Smooth muscle cell (in vitro differentiated cells): ENCODE data around the gene HRNR. TPM values are rescaled to one million over a fixed set of nuclear protein-coding genes. Genes with fewer than 3 reads are reported as not detected.
"Not testable (repeated sequence)": the region's sequence is repeated elsewhere in the genome, so short reads cannot be mapped to it uniquely, and the experiment has no call there.

Experiments used
- DNase-seq: peaks from one replicate; lab custom pipeline; 2025; ENCODE audit not compliant: unreplicated experiment; lab: John Stamatoyannopoulos, UW
- H2AFZ ChIP-seq: fragments of 200-600 bp; sonication (generic); 2 replicates; pipeline ENCODE4 v1.6.0; 2016; ENCODE audit warnings: antibody characterized with exemption, low read depth, mild to moderate bottlenecking
- H3F3A ChIP-seq: fragments of 200-600 bp; sonication (generic); 2 replicates; pipeline ENCODE4 v1.6.0; 2017; ENCODE audit warnings: antibody characterized with exemption, low read depth
- H3K27ac ChIP-seq: fragments of 200-600 bp; sonication (generic); 2 replicates; pipeline ENCODE4 v1.5.1; 2016; ENCODE audit warnings: low read depth, mild to moderate bottlenecking
- H3K27me3 ChIP-seq: fragments of 200-600 bp; sonication (generic); 2 replicates; pipeline ENCODE4 v1.6.1; 2016; ENCODE audit warnings: low read depth, mild to moderate bottlenecking
- H3K36me3 ChIP-seq: fragments of 200-600 bp; sonication (generic); 2 replicates; pipeline ENCODE4 v1.5.1; 2016; ENCODE audit warnings: low read depth
- H3K4me1 ChIP-seq: fragments of 200-600 bp; sonication (generic); 2 replicates; pipeline ENCODE4 v1.5.1; 2016; ENCODE audit warnings: low read depth
- H3K4me2 ChIP-seq: fragments of 200-600 bp; sonication (generic); 2 replicates; pipeline ENCODE4 v1.6.0; 2016; ENCODE audit warnings: mild to moderate bottlenecking
- H3K4me3 ChIP-seq: fragments of 200-600 bp; sonication (generic); 2 replicates; pipeline ENCODE4 v1.5.1; 2016; ENCODE audit warnings: mild to moderate bottlenecking
- H3K79me2 ChIP-seq: fragments of 200-600 bp; sonication (generic); 2 replicates; pipeline ENCODE4 v1.6.0; 2016; ENCODE audit warnings: low read depth, mild to moderate bottlenecking
- H3K9ac ChIP-seq: fragments of 200-600 bp; sonication (generic); 2 replicates; pipeline ENCODE4 v1.6.0; 2016; ENCODE audit warnings: low read depth
- H3K9me3 ChIP-seq: fragments of 200-600 bp; sonication (generic); replicated peaks from 2 replicates; pipeline ENCODE4 v1.5.1; 2016; ENCODE audit warnings: low read depth
- H4K20me1 ChIP-seq: fragments of 200-600 bp; sonication (generic); 2 replicates; pipeline ENCODE4 v1.6.0; 2016; ENCODE audit warnings: low read depth
- CTCF ChIP-seq: fragments of 200-600 bp; sonication (generic); IDR thresholded peaks from 2 replicates; pipeline ENCODE4 v1.5.1; 2017; ENCODE audit warnings: borderline replicate concordance, mild to moderate bottlenecking, antibody characterized with exemption; ENCODE audit not compliant: insufficient read depth, poor library complexity, severe bottlenecking
- WGBS: methylation state at CpG from one replicate; pipeline ENCODE4 v1.1.7; 2016; ENCODE audit warnings: low lambda C conversion rate; 5-methylcytosine and 5-hydroxymethylcytosine counted together
- polyA plus RNA-seq: library from polyadenylated mRNA; unstranded; fragments of >200 nt; fragmentation: Nextera tagmentation; extraction: Ambion mirVana; gene quantifications from 2 replicates; pipeline ENCODE4 v1.2.1, GENCODE V29; 2016
- total RNA-seq: library from RNA; depleted of rRNA; stranded (reverse); fragments of >200 nt; gene quantifications from 2 replicates; pipeline ENCODE4 v1.2.3, GENCODE V29; 2014

The HRNR gene
- total RNA-seq, result not detected in 2 replicates
- not detected in 2 replicates for polyA plus RNA-seq

- no peaks in the 10 kb centered on the region for H3K79me2 ChIP-seq
Measured at GRCh38 chr1:152224093-152224492, at the start of gene HRNR. Gene HRNR (minus strand): TSS chr1:152224193. CDS start chr1:152223253, 940 bp downstream.

GRCh38 chr1:152256394-152256793, 32.4 kb upstream of the HRNR start:
- 82% methylated on average over 18 of the region's 21 CpGs for WGBS
- not testable (repeated sequence) for H4K20me1 ChIP-seq

More at GRCh38 chr1:152224093-152224492, at the start of gene HRNR:
- Histone ChIP-seq H3K36me3 (no peaks in the 10 kb centered on the region), H3K9ac (no peak within 1 kb of the TSS), H3K4me3 (no peak within 1 kb of the TSS), H3F3A (no peaks in the 10 kb centered on the region), H3K27ac (no peak within 1 kb of the TSS), H3K9me3 (peaks cover 6% of the 10 kb centered on the region), H3K4me1 (no peaks in the 10 kb centered on the region), H4K20me1 (no peaks in the 10 kb centered on the region), H3K4me2 (no peak within 1 kb of the TSS), H2AFZ (no peak within 1 kb of the TSS), H3K27me3 (no peaks in the 10 kb centered on the region)
- no peak for DNase-seq
- 43% methylated on average over 2 of the region's 2 CpGs for WGBS
- no peak for TF ChIP-seq CTCF

GRCh38 chr1:152252157-152252556, 28.2 kb upstream of the HRNR start:
- no peak for DNase-seq
- Histone ChIP-seq H3F3A (no peaks in the 10 kb centered on the region), H3K27ac (no peak overlapping the region), H3K4me3 (no peak overlapping the region), H3K9me3 (peaks cover 8% of the 10 kb centered on the region), H3K9ac (no peak overlapping the region), H3K27me3 (no peaks in the 10 kb centered on the region), H3K4me2 (no peak overlapping the region), H3K36me3 (no peaks in the 10 kb centered on the region), H3K4me1 (no peaks in the 10 kb centered on the region), H2AFZ (no peak overlapping the region), H3K79me2 (no peaks in the 10 kb centered on the region), H4K20me1 (no peaks in the 10 kb centered on the region)
- WGBS, result 35% methylated on average over 4 of the region's 4 CpGs
- no peak for TF ChIP-seq CTCF

More at GRCh38 chr1:152256394-152256793, 32.4 kb upstream of the HRNR start:
- not testable (repeated sequence) for H3K27ac ChIP-seq, H3F3A ChIP-seq, H3K36me3 ChIP-seq, H2AFZ ChIP-seq, H3K4me1 ChIP-seq, H3K9ac ChIP-seq, DNase-seq, H3K4me2 ChIP-seq, H3K4me3 ChIP-seq, H3K9me3 ChIP-seq, H3K27me3 ChIP-seq, H3K79me2 ChIP-seq

- Histone ChIP-seq H3K27me3 (no peaks in the 10 kb centered on the region), H4K20me1 (no peaks in the 10 kb centered on the region), H3K9ac (no peak overlapping the region), H3K4me3 (no peak overlapping the region), H3K4me1 (no peaks in the 10 kb centered on the region), H3K36me3 (no peaks in the 10 kb centered on the region), H3K4me2 (no peak overlapping the region), H3F3A (no peaks in the 10 kb centered on the region), H3K27ac (no peak overlapping the region), H2AFZ (no peak overlapping the region), H3K9me3 (peaks cover 8% of the 10 kb centered on the region), H3K79me2 (no peaks in the 10 kb centered on the region)
- no peak for TF ChIP-seq CTCF
- 35% methylated on average over 2 of the region's 2 CpGs for WGBS
- DNase-seq, result no peak
Measured at GRCh38 chr1:152251391-152251790, 27.4 kb upstream of the HRNR start.
